HG03558 (cell line): ENCODE results near the gene FXYD3.
"Not testable (repeated sequence)": the region's sequence is repeated elsewhere in the genome, so short reads cannot be mapped to it uniquely, and the experiment has no call there.

ENCODE experiments used
- ATAC-seq: cut with Tn5 transposase; IDR thresholded peaks from one replicate; pipeline ENCODE4 v1.9.1; 2021; ENCODE audit warnings: moderate number of reproducible peaks; ENCODE audit not compliant: unreplicated experiment; ENCODE audit errors: extremely low read depth

The FXYD3 gene

GRCh38 chr19:35122687-35123551 is 7.3 kb downstream of the FXYD3 start:
- no peak for ATAC-seq

GRCh38 chr19:35123573-35123972 is 8.0 kb downstream of the FXYD3 start:
- no peak for ATAC-seq

- no peak for ATAC-seq
Observed at GRCh38 chr19:35124098-35125060, 8.8 kb downstream of the FXYD3 start.

DNA sequence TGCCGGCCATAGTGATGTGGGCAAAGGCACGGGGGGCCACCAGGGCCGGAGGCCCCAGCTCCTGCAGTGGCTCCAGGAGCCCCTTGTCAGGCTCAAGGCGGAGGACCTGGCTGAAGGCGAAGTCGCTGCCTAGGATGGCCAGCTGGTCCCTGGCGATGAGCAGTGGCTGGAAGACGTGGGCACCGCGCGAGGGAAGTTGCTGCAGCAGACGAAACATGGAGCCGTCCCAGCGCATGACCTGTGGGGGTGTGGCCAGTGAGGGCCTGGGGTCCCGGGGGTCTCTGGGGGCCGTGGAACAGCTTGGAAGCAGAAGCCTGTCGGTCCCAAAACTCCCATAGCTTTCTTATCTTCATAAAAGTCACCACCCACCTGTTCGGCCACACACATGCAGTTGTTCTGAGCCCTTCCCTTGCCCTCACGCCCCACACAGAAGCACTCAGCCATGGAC is 9.7 kb downstream of the FXYD3 start:
- no peak for ATAC-seq

DNA sequence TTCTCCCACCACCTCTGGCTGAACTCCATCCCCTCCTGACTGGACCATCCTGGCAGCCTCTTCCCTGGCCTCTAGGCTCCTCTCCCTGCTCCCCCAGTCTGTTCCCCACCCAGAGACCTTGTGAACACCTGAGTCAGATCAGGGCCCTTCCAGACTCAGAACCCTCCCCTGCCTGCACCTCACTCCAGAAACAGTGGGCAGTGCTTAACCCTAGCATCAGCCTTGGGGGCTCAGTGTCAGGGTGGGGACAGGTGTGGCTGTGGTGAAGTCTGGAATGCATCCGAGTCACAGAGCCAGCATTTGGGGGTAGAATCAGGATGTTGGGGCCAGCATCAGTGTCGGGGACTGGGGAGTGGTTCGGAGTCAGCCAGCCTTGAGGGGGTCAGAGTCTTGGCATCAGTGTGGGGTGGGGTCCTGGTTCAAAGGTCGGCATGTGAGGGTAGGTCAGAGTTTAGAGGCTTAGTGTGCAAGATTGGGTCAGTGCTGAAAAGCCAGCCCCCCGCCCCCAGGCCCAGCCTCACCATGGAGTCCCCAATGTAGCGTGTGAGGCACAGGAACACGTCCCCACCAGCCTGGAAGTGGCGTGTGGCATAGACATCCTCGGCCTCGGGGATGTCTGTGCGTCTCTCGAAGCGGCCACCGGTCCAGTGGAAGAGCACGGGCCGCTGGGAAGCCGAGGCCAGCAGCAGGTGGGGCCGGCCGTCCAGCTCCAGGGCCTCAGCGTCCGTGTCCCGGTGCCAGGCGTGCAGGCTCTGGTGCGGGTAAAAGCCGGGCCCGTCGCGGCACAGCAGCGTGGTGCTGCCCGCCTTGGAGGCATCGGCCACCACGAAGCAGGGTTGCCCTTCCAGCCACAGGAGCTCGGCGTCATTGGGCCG is 10.4 kb downstream of the FXYD3 start:
- no peak for ATAC-seq

- ATAC-seq, result no peak
Observed at GRCh38 chr19:35126624-35126959, 11.0 kb downstream of the FXYD3 start.

DNA sequence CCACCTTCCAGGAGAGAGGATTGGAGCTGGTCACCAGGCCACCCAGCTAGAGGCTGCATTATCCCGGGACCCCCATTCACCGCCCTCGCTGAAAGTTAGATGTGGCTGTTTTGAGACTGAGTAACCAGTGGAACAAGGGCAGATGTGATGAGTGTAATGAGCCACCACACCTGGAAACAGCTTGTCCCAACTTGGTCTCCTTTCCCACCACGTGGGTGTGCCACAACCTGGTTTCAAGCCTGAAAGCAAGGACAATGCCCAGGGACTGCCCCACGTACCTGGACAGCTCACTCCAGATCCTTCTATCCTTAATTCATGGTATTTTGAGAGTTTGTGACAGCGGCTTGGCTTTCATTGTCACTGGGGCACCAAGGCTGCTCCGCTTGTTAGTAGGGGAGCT is 12.2 kb downstream of the FXYD3 start:
- no peak for ATAC-seq

- no peak for ATAC-seq
Observed at GRCh38 chr19:35128398-35129057, 12.9 kb downstream of the FXYD3 start.

- ATAC-seq, result not testable (repeated sequence)
Observed at GRCh38 chr19:35129724-35130274, 14.2 kb downstream of the FXYD3 start.

GRCh38 chr19:35130761-35131720 is 15.4 kb downstream of the FXYD3 start:
- no peak for ATAC-seq

DNA sequence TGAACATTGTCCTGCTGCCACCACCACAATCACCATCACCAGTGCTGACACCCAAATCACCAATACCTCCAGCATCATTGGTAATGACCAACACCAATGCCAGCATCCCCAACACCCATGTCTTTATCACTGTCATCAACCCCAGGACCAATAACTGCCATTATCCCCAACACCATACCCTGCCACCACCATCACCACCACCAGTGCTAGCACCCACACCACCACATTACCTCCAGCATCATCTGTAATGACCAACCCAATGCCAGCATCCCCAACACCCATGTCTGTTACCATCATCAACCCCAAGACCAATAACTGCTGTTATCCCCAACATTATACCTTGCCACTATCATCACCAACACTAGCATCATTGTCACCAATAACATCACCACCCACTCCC is 16.6 kb downstream of the FXYD3 start:
- no peak for ATAC-seq

DNA sequence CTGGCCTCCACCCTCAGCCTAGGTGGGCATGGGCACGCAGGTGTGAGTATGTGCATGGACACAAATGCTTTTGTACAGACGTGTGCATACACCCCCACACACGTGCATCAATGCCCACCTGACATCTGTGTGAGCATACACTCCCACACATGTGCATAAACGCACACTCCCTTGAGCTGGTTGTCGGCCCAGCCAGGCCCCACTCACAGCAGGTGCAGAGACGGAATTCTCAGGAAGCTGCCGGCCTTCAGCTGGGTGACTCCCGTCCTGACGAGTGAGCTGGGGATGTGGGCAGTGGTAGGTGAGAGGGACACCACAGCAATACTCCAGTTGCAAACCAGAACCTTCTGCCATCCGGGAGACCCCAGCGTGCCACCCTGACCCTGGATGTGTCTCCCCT is 18.2 kb downstream of the FXYD3 start:
- no peak for ATAC-seq

DNA sequence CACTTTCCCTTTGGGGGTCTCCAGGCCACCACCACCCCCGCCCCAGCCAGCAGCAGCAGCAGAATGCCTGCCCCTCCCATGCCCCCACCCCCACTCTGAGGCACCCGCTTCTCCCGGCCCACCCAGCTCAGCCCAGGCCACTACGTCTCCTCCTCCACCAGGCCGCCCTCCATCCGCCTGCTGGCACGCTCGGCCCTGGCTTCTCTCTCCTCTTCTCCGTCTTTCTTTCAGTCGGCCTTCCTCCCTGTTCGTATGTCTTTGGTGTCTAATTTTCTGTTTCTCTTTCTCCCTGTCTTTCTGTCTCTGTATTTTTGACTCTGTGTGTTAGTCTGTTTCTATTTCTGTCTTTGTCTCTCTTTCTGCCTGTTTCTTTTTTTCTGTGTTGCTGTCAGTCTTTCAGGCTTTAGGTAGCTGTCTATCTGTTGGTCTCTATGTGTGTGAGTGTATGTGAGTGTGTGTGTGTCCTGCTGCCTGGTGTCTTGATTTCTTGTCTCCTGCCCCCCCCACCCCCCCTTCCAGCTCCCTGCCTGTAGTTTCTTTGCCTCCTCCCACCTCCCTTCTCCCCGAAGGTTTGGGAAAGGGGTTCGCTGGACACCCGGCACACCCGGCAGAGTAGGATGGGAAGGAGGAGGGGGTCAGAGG is 19.1 kb downstream of the FXYD3 start, which contains the start of gene LGI4:
Gene LGI4 (minus strand): TSS at position 459 of the 642 bp plus-strand sequence. CDS start 379 bp downstream, at position 80.
- no peak for ATAC-seq

DNA sequence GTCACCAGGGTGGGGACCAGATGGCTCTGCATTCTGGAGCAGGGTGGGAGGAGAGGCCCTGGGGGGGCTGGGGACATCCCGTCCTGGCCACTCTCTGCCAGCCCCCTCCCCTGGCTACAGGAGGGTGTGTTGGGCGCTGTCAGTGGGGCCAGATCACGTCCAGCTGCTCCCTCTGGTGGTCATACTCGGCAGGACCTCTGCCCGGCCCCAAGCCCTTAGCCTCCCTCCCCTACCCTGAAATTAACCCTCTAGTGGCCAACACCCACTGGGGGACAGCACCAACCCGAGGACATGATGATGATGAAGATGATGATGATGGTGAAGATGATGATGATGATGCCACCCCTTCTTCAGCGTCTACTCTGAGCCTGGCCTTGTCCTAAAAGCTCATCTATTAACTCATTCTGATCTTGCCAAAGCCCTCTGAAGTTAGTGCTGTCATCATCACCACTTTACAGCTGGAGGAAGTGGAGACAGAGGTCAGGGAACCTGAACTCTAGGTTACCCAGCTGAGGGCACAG is 19.8 kb downstream of the FXYD3 start:
- ATAC-seq, result no peak

DNA sequence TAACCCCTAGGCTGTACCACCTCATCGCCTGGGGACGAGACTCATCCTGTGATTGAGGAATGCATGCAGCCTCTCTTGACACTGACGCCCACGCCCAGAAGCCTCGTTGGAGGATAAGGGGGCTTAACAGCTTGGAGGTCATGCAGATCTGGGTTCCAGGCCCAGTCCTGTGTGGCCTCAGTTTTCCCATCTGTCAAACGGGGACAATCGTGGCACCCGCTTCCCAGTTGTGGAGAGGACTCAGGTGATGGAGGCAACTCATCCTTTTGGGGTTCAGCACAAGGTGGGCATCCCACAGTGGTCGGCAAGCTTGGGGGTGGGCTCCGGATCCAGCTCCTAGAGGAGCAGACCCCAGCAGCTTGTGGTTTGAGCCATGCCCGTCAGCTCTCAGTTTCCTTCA is 20.6 kb downstream of the FXYD3 start:
- no peak for ATAC-seq

DNA sequence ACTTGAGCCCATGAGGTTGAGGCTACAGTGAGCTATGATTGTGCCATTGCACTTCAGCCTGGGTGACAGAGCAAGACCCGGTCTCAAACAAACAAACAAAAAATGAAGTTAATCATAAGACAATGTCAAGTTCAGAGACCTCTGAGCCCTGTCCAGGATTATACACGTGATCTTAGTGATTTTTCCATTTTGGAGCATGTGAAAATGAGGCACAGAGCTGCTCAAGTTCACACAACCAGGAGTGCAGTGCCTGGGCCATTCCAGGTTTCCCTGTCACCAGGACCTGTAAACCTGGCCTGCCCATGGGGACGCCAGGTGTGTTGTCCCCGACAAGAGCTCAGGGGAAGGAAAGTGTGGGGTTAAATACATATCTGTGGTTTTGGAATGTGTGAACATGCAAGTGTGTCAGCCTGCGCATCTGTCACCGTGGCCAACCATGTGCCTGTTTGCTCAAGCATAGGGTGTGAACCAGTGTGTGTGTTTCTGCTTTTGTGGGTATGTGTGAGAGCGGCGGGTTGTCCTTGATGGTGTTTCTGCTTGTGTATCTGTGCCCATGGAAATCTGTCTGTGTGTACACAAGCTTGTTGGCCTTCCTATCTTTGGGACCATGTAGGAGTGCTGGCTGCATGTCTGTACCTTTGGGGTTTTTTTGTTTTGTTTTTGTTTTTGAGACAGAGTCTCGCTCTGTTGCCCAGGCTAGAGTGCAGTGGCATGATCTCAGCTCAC is 21.5 kb downstream of the FXYD3 start:
- no peak for ATAC-seq
